GM21528 (cell line): Measurements from ENCODE around the gene CACNA1D.
"Not testable (repeated sequence)": the region's sequence is repeated elsewhere in the genome, so short reads cannot be mapped to it uniquely, and the experiment has no call there.

Experiments used
- ATAC-seq: cut with Tn5 transposase; IDR thresholded peaks from one replicate; pipeline ENCODE4 v1.9.1; 2021; ENCODE audit warnings: mild to moderate bottlenecking, moderate library complexity; ENCODE audit not compliant: unreplicated experiment, low FRiP score

The CACNA1D gene

GRCh38 chr3:53643757-53644156 is 149.3 kb downstream of the CACNA1D start:
- ATAC-seq = no peak

- no peak for ATAC-seq
These were observed 151.3 kb downstream of the CACNA1D start for GRCh38 chr3:53645754-53646153.

GRCh38 chr3:53646723-53647122 is 152.3 kb downstream of the CACNA1D start:
- peak; percentile 66 for ATAC-seq

GRCh38 chr3:53649816-53650215 is 155.4 kb downstream of the CACNA1D start:
- no peak for ATAC-seq

- peak; percentile 65 for ATAC-seq
These were observed 156.0 kb downstream of the CACNA1D start for GRCh38 chr3:53650424-53650823.

GRCh38 chr3:53650928-53651661 is 156.7 kb downstream of the CACNA1D start:
- no peak for ATAC-seq

- ATAC-seq = no peak
These were observed 157.5 kb downstream of the CACNA1D start for GRCh38 chr3:53651927-53652326.

- ATAC-seq = no peak
These were observed 163.2 kb downstream of the CACNA1D start for GRCh38 chr3:53657651-53658050.

- no peak for ATAC-seq
These were observed 164.3 kb downstream of the CACNA1D start for GRCh38 chr3:53658613-53659193.

GRCh38 chr3:53659996-53660395 is 165.6 kb downstream of the CACNA1D start:
- ATAC-seq = no peak

- ATAC-seq = no peak
These were observed 167.1 kb downstream of the CACNA1D start for GRCh38 chr3:53661480-53661879.

GRCh38 chr3:53664812-53665211 is 170.4 kb downstream of the CACNA1D start:
- ATAC-seq = not testable (repeated sequence)

GRCh38 chr3:53665608-53666425 is 171.4 kb downstream of the CACNA1D start:
- ATAC-seq = no peak

- no peak for ATAC-seq
These were observed 174.5 kb downstream of the CACNA1D start for GRCh38 chr3:53668872-53669271.

- no peak for ATAC-seq
These were observed 176.3 kb downstream of the CACNA1D start for GRCh38 chr3:53670721-53671120.

- ATAC-seq = no peak
These were observed 177.0 kb downstream of the CACNA1D start for GRCh38 chr3:53671192-53671960.

GRCh38 chr3:53671961-53672299 is 177.5 kb downstream of the CACNA1D start:
- no peak for ATAC-seq

- ATAC-seq = no peak
These were observed 178.6 kb downstream of the CACNA1D start for GRCh38 chr3:53672981-53673380.

GRCh38 chr3:53673722-53674350 is 179.4 kb downstream of the CACNA1D start:
- no peak for ATAC-seq

- no peak for ATAC-seq
These were observed 180.2 kb downstream of the CACNA1D start for GRCh38 chr3:53674582-53674981.
